GM19395 (cell line): ENCODE data around the gene GDAP2.
"Not testable (repeated sequence)": the region's sequence is repeated elsewhere in the genome, so short reads cannot be mapped to it uniquely, and the experiment has no call there.

Experiments
- ATAC-seq: cut with Tn5 transposase; IDR thresholded peaks from one replicate; pipeline ENCODE4 v1.9.1; 2021; ENCODE audit warnings: mild to moderate bottlenecking, moderate library complexity; ENCODE audit not compliant: unreplicated experiment

Gene GDAP2

DNA sequence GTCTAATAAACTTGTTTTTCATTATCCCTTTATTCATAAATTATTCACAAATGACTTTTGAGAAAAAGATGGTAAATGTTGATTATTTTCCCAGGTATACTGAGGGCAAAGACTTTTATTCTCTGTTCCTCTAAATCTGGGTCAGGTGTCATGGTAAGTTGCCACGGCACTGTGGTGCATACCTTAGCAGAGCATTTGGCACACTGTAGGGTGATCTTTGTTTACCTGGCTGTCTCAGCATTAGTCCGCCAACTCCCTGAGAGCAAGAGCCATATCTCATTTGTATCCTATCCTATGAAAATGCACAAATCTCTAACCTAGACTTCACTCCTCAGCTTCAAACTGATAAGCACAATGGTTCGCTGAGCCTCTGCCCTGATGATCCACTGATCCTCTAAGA lies 24.9 kb downstream of the GDAP2 start:
- ATAC-seq: no peak

DNA sequence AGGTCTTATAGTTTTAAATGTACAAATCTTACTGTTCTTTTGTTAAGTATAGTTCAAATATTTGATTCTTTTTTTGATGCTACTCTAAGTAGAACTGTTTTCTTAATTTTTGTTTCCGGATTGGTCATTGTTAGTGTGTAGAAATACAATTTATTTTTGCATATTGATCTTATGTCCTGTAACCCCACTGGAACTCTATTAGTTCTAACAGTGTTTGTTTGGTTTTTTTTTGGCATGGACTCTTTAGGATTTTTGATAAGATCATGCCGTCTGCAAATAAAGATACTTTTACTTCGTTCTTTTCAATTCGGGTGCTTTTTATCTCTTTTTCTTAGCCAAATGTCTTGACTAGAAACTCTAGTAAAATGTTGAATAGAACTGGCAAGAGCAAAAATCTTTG lies 26.5 kb downstream of the GDAP2 start:
- no peak for ATAC-seq

DNA sequence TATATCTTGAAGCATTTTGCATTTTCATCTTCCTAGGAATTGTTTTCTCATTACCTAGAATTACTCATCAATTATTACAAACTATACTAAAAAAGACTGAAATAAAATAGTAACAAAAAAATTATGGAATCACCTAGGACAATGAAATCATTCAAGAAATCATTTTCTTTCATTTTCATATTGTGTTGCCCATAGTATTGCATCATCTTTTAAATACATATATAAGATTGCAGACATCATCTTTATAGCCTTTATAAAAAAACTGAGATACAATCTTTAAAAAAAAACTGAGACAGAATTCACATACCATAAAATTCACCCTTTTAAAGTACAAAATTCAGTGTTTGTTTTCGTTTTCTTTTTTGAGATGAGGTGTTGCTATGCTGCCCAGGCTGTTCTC lies 29.6 kb downstream of the GDAP2 start:
- ATAC-seq: no peak

DNA sequence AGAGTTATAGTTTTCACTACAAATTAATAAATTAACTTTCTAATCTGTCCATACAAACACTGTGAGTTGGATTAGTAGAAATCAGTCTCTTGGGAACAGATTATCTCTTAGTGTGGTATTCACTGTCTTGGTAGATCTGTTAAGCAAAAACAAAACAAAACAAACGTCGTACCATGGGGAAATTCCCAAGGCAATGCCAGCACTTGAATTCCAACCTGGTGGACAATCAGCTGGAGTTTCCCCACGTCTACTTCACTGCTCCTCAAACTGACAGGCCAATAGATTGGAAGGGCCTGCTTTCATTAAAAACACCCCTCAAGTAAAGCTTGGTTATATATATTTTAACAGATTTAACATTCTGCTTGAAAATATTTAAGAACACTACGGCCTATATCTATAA lies 31.9 kb downstream of the GDAP2 start:
- no peak for ATAC-seq

DNA sequence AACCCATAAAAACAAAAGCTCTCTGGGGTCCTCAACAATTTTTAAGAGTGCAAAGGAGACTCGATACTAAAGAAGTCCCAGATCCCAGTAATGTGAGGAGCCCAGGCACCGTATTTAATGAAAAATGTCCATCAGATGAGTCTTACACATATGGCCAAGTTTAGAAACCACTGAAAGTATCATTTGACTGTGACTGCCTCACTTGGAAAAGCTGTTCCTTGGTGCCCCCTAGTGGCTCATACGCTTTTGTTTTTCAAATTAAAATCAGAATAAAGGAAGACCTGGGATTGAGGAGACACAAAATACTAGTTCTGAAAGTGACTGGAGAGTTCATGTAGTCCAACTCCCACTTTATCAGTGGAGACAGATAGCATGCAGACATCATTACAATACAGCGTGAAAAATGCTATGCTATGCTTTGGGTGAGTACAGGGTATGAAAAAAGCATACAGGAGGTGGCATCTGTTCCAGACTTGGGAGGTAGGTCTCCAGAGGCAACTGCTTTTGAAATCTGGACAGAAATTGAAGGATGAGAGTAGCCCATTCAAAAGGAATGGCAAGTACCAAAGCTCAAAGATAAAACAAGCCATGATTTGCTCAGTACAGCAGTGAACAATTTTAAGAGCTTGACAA lies 33.8 kb downstream of the GDAP2 start:
- ATAC-seq: peak; percentile 92

DNA sequence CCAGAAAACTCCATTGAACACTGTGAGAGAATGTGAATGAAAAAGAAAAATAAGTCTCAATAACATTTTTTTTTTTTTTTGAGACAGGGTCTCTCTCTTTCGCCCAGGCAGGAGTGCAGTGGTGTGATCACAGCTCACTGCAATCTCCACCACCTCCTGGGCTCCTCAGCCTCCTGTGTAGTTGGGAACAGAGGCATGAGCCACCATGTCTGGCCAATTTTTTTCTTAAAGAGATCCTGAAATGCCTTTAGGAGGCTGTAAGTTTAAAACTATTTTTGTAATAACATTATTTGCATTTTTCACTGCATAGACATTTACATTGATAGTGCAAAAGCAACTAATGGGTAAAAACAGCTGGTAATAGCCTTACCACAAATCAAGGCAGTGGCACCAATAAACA lies 35.3 kb downstream of the GDAP2 start:
- no peak for ATAC-seq

DNA sequence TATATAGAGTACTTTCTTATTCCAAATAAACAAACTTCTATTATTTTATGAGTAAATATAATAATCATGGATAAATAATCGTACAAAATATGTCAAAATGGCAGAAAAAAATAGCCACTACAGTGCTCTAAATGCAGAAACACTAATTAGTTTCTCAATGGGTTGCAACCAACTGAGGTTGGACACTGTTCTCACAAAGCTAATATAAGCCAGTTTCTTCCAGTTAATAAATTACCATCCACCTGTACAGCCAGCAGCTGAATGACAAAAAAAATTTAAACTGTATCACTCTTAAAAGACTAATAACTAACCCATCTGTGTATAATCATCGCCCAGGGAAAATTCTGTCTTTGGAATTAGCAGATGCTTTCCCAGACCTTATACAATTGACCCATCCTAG lies 36.9 kb downstream of the GDAP2 start:
- ATAC-seq: no peak

DNA sequence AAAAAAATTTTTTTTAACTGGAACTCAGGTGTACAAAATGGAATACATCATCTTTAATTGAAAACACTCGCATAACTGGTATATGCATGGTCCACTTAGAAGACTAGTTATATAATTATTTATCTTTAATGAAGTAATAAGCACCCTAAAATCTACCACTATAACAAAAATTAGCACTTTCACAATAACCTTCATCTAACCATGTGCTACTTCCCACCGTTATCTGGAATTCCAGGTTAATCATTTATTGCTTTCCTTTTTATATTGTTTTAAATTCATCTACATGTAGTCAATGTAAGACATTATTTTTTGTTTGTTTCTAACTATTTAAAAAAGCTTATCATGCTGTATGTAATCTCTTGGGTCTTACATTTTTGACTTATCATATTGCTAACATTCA lies 39.0 kb downstream of the GDAP2 start:
- ATAC-seq: no peak

DNA sequence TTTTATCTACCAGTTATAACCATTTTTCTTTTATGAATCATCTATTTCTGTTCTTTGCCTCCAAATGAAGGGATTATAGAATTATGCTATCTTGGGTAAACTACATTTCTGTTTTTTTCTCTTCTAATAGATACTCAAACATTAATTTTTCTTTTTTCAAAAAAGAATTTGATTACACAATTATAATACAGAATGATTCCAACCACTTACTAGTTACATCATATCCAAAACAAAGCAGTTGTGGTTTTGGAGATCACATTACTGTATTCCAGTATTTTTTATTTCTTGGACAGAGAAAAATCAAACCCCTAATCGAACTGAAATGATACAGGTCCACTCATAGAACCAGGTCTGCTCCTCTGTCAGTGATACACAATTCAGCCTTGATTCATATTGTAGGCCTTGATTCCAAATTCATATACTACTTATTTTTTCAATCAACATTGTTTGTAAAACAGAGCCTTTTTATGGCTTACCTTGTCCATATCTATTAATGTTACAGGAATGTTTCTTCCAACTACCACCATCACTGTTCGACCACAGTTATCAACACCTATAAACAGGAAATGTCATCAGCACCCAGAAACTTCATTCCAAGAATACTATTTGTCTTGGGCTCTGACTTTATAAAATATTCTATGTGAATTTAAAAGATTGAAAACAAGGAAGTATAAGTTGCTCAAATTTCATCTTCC lies 43.2 kb downstream of the GDAP2 start:
- ATAC-seq: no peak

DNA sequence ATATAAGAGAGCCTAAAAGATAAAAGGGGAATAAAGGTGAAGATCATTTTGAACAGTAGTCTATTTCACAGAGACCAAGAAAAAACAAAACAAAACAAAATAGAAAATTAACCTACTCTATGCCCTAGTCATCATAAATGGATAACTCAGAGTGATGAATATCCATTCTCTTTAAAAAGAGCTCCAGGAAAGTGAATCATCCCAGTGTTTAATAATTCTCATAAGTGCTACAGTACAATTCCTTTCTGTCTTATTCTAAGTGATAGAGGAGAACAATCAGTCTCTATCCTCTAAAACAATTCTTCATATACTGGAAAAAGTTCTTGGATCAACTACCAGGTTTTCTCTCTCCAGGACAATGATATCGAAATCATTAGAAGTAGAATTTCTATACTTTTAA lies 45.8 kb downstream of the GDAP2 start:
- ATAC-seq: no peak

DNA sequence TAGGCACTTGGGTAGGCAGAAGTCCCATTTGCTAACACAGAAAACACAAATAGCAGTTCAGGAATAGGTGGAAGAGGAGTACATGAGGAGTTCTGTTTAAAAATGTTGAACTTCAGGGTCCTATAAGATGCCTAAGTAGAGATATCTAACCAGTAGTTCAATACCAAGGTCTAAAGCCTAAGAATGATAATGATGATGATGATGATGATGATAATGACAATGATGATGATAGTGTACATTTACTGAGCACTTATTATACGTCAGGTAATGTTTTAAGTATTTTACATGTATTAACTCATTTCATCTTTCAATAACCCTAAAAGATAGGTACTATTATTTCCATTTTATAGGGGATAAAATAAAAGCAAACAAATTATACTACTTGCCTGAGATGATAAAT lies 50.1 kb downstream of the GDAP2 start:
- ATAC-seq: no peak

DNA sequence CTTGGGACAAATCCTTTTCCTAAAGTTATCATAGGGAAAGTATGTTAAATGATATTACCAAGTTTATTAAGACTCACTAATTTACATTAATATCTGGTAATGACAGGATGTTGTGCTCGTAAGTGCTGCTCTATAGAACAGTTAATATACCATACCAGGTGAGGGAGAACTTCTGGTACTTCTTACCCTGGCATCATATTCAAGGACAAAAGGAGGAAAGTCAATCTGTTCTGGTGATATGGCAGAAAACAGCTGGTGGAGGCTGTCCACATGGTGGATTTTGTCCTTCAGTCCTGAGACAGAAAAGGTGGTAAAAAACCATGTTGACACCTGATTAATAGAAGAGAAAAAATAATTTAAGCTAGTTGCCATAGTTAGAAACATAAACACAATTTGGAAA lies 51.6 kb downstream of the GDAP2 start:
- no peak for ATAC-seq

DNA sequence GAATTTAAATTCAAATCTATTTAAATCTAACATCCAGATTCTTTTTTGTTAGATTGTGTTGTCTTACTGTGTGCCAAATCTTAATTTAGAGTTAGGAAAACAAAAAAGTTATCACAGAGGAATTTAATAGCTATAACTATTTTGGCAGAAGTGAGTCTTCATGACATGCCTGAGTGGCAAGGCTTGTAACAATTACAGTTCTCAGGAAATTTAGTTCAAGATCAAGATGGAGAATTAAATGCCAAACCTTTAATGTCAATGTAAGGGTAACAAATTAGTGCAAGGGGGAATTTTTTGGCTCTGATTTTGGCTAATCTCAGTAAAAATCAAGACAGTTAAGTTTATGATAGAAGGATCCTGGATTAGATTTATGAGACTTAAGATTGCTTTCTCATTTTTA lies 58.4 kb downstream of the GDAP2 start:
- ATAC-seq: no peak

DNA sequence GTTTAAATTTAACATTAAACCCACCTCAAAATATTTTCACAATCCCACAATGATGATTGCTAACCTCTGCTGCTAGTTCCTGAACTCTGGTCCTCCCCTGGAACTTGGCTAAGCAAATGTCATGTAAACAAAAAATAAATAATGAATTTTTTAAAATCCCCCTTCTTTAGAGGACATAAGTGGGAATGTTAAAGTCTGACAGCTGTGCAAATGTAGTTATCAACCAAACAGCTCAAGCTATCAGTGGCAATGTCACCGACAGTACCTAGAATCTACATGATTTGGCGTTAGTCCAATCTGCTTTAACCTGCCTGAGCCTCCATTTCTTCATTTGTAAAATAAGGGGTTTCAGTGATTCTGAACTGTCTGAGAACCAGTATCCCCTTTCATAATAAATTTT lies 67.7 kb downstream of the GDAP2 start:
- ATAC-seq: no peak

DNA sequence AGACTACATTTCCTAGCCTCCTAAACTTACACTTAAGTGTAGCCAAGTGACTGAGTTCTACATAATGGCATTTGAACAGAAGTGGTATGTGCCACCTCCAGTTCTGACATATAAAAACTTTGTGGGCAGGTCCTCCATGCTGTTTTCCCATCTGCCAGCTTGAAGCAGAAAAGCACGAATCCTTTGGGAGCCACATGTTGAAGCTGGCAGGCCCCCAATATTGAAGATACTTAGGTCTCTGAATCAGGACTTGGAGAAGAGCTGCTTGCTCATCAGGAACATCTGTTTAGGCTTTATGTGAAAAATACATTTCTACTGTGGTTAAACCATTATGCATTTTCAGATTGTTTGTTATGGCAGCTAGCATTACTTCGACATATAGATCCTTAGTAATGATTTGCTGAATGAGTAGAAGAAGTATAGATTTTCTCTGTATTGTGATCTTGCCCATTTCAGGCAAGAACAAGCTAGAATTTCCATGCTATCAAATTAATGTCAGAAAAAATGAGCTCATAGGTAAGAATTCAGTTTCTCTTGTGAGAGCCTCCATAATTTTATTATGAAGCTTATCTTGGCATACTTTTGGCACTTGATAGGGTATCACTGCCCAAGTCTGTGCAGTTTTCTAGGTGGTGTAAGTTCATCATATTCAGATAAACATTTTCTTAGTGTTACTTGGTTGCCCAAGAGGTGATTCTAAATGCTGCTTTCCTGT lies 68.4 kb downstream of the GDAP2 start:
- no peak for ATAC-seq

DNA sequence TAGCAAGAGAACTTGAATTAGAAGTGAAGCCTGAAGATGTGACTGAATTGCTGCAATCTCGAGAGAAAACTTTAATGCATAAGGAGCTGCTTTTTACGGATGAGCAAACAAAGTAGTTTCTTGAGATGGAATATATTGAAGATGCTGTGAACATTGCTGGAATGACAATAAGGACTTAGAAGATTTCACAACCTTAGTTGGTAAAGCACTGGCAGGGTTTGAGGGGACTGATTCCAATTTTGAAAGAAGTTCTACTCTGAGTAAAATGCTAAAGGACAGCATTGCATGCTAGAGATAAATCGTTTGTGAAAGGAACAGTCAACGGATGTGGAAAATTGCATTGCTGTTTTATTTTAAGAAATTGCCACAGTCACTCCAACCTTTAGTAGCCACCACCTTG lies 69.5 kb downstream of the GDAP2 start:
- no peak for ATAC-seq

DNA sequence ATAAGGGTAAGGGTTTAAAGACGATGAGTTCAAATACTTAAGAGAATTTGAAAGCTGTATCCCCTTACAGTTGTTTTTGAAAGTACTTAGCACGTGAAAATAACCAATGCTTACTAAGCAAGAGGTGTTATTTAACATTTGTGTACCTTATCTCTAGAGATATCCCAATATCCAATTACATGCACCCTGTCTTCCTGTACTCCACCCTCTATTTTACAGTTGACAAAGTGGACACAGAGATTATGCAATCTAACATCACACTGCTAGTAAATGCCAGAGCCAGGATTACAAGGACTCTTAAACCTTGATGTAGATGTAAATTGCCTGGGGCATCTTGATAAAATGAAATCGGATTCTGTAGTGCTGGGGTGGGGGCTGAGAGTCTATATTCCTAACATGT lies 72.0 kb downstream of the GDAP2 start:
- no peak for ATAC-seq

DNA sequence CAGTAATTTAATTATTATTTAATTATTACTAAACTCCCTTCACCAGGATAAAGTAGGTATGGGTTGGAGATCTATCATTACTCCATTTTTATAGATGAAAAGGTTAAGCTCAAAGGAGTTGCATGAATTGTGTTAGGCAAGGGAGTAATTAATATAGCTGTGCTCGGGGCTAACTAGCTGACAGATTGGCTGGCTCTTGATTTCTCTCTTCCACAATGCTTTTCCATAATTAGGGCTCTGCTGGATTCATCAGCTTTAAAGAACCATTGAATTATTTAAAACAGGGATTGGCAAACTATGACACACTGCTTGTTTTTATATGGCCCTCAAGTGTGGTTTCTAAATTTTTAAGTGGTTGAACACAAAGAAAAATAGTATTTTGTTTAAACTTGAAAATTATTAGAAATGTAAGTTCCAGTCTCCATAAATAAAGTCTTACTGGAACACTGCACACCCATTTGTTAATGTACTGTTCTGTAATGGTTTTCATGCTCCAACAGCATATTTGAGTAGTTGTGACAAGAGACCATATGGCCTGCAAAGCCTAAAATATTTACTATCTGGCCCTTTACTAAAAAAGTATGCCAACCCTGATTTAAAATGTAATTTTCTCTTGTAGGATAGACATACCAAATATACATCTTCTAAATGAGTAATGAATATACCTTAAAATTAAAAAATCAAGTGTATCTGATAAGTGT lies 76.4 kb downstream of the GDAP2 start:
- no peak for ATAC-seq

DNA sequence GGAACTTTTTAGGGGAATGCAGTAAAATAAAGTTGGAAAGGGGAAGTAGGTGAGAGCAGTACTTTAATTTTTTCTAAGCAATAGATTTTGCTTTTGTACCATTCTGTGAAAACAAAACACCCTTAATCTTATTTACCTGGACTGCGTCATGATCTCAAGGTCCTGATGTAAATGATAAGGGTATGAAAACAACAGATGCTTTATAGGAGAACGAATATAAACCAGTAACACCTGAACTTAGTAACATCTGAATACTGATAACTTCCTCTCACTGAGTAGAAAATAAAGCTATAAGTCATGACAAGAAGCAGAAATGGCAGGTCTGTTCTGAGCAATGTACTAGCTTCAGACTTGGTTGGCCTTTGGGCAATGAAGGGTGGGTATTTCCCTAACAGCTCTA lies 77.7 kb downstream of the GDAP2 start:
- no peak for ATAC-seq

DNA sequence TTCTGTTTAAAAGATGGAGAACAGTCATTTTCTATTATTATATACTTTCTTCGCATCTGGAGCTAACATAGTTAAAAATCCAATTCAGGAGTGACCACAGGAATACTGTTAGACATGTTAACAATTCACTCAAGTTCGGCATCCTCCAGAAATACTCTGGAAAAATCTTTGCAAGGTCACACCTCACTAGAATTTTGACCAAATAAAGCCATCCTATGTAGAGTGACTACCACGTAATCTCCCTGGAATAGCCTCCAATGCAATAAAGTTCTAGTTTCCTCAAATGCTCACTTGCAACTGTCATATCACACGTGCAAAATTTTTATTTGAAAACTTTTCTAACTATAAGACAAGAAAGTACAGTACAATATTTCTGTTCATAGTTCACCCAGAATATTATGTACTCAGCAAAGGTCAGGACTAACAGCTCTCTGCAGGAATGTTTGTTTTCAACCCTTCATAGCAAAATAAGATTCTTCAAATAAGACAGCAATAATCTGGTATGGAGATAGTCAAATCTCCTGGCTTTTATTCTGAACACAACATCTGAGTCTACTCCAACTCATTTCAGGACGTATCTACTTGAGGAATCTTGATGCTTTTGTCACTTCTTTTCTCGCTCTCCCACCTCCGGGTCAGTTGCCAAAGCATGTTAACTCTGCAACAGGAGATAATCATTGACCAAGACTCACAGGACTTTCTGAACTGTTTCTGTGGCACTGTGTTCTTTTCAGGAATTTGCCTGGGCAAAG lies 82.6 kb downstream of the GDAP2 start:
- no peak for ATAC-seq

DNA sequence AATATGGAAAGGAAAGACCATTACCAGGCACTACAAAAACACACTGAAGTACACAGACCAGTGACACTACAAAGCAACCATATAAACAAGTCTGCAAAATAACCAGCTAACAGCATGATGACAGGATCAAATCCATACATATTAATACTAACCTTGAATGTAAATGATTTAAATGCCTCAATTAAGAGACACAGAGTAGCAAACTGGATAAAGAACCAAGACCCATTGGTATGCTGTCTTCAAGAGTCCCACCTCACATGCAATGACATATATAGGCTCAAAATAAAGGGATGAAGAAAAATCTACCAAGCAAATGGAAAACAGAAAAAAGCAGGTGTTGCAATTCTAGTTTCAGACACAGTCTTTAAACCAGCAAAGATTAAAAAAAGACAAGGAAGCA lies 84.9 kb downstream of the GDAP2 start:
- not testable (repeated sequence) for ATAC-seq
